ENCODE data around the gene ARL2BP.
A peak's percentile ranks its signal among the peaks of the same experiment; 100 is the strongest.

Gene ARL2BP

GRCh38 chr16:57256601-57257395 lies 11.7 kb downstream of the ARL2BP start:
- Histone ChIP-seq H3K27ac (no peak overlapping the region), H3K4me1 (peaks cover 0 to 10% (median 2%) of the 10 kb centered on the region in 4 donors), H3K36me3 (peaks cover 38 to 62% (median 42%) of the 10 kb centered on the region in 3 donors), H3K4me3 (no peak overlapping the region), H3K9me3 (no peaks in the 10 kb centered on the region), H3K27me3 (no peaks in the 10 kb centered on the region)
- peak in 1 of 2 donors; percentile 51 for DNase-seq
- intact Hi-C loops (cut with DNase I; ENCODE audit: low total_unique reads), result no loop called here
- TF ChIP-seq CTCF (IDR thresholded peaks at IDR 0.05), result no peak

- intact Hi-C loops (cut with DNase I; ENCODE audit: low total_unique reads), result no loop called here
- H3K27ac ChIP-seq, result no peak overlapping the region
- peak in 1 of 2 donors; percentile 39 for DNase-seq
- H3K4me3 ChIP-seq, result no peak overlapping the region
- no peak for TF ChIP-seq CTCF (IDR thresholded peaks at IDR 0.05)
- no peaks in the 10 kb centered on the region for H3K9me3 ChIP-seq
- peaks cover 0 to 10% (median 2%) of the 10 kb centered on the region in 4 donors for H3K4me1 ChIP-seq
- peaks cover 30 to 55% (median 34%) of the 10 kb centered on the region in 3 donors for H3K36me3 ChIP-seq
- H3K27me3 ChIP-seq, result no peaks in the 10 kb centered on the region
Observed at GRCh38 chr16:57257455-57258070, 12.5 kb downstream of the ARL2BP start.

- no peaks in the 10 kb centered on the region for H3K9me3 ChIP-seq
- intact Hi-C loops (cut with DNase I; ENCODE audit: low total_unique reads), result no loop called here
- peak in 1 of 2 donors; percentile 51 for DNase-seq
- H3K4me1 ChIP-seq, result peaks cover 0 to 10% (median 2%) of the 10 kb centered on the region in 4 donors
- no peaks in the 10 kb centered on the region for H3K27me3 ChIP-seq
- no peak overlapping the region for H3K27ac ChIP-seq
- peaks cover 26 to 47% (median 28%) of the 10 kb centered on the region in 3 donors for H3K36me3 ChIP-seq
- H3K4me3 ChIP-seq, result no peak overlapping the region
- no peak for TF ChIP-seq CTCF (IDR thresholded peaks at IDR 0.05)
Observed at GRCh38 chr16:57258226-57258909, 13.3 kb downstream of the ARL2BP start.

GRCh38 chr16:57258910-57259475 lies 13.9 kb downstream of the ARL2BP start:
- Histone ChIP-seq H3K4me3 (no peak overlapping the region), H3K36me3 (peaks cover 21 to 41% (median 22%) of the 10 kb centered on the region in 3 donors), H3K27me3 (no peaks in the 10 kb centered on the region), H3K9me3 (no peaks in the 10 kb centered on the region), H3K27ac (no peak overlapping the region), H3K4me1 (peaks cover 0 to 10% (median 2%) of the 10 kb centered on the region in 4 donors)
- DNase-seq, result peak in 1 of 2 donors; percentile 35
- intact Hi-C loops (cut with DNase I; ENCODE audit: low total_unique reads), result no loop called here
- TF ChIP-seq CTCF (IDR thresholded peaks at IDR 0.05), result no peak

- peaks cover 14 to 26% (median 15%) of the 10 kb centered on the region in 3 donors for H3K36me3 ChIP-seq
- no peaks in the 10 kb centered on the region for H3K27me3 ChIP-seq
- H3K9me3 ChIP-seq, result no peaks in the 10 kb centered on the region
- H3K4me1 ChIP-seq, result peaks cover 0 to 10% (median 2%) of the 10 kb centered on the region in 4 donors
- TF ChIP-seq CTCF (IDR thresholded peaks at IDR 0.05), result no peak
- peak in 1 of 2 donors; percentile 61 for DNase-seq
- no peak overlapping the region for H3K4me3 ChIP-seq
- H3K27ac ChIP-seq, result no peak overlapping the region
- intact Hi-C loops (cut with DNase I; ENCODE audit: low total_unique reads), result no loop called here
Observed at GRCh38 chr16:57260294-57260929, 15.4 kb downstream of the ARL2BP start.

All from tibial artery (tissue), 4 donors.